ENCODE measurements around the gene GUK1.
"Not testable (repeated sequence)": the region's sequence is repeated elsewhere in the genome, so short reads cannot be mapped to it uniquely, and the experiment has no call there.

Gene GUK1

GRCh38 chr1:228104526-228105269, 35.4 kb upstream of the GUK1 start:
- in situ Hi-C loops (cut with MboI; ENCODE audit: low sequenced_read_pairs), result no loop called here

- in situ Hi-C loops (cut with MboI; ENCODE audit: low sequenced_read_pairs), result no loop called here
These were observed 34.6 kb upstream of the GUK1 start for GRCh38 chr1:228105270-228105995.

- in situ Hi-C loops (cut with MboI; ENCODE audit: low sequenced_read_pairs), result no loop called here
These were observed 33.9 kb upstream of the GUK1 start for GRCh38 chr1:228105996-228106799.

GRCh38 chr1:228106800-228107054, 33.4 kb upstream of the GUK1 start:
- in situ Hi-C loops (cut with MboI; ENCODE audit: low sequenced_read_pairs), result no loop called here

- in situ Hi-C loops (cut with MboI; ENCODE audit: low sequenced_read_pairs), result no loop called here
These were observed 32.4 kb upstream of the GUK1 start for GRCh38 chr1:228107636-228108035.

GRCh38 chr1:228108055-228108690, 31.9 kb upstream of the GUK1 start:
- in situ Hi-C loops (cut with MboI; ENCODE audit: low sequenced_read_pairs), result no loop called here

- in situ Hi-C loops (cut with MboI; ENCODE audit: low sequenced_read_pairs), result no loop called here
These were observed 31.4 kb upstream of the GUK1 start for GRCh38 chr1:228108742-228109072.

GRCh38 chr1:228109073-228109961, 30.8 kb upstream of the GUK1 start, which contains the start of gene MRPL55:
MRPL55 (minus strand) TSS chr1:228109299; CDS start chr1:228108260, 1,039 bp downstream.
- in situ Hi-C loops (cut with MboI; ENCODE audit: low sequenced_read_pairs), result no loop called here

GRCh38 chr1:228109962-228110488, 30.1 kb upstream of the GUK1 start:
- in situ Hi-C loops (cut with MboI; ENCODE audit: low sequenced_read_pairs), result no loop called here

- in situ Hi-C loops (cut with MboI; ENCODE audit: low sequenced_read_pairs), result no loop called here
These were observed 29.5 kb upstream of the GUK1 start for GRCh38 chr1:228110556-228110955.

- in situ Hi-C loops (cut with MboI; ENCODE audit: low sequenced_read_pairs), result not testable (repeated sequence)
These were observed 28.8 kb upstream of the GUK1 start for GRCh38 chr1:228111315-228111714.

GRCh38 chr1:228112167-228112566, 27.9 kb upstream of the GUK1 start:
- in situ Hi-C loops (cut with MboI; ENCODE audit: low sequenced_read_pairs), result no loop called here

- in situ Hi-C loops (cut with MboI; ENCODE audit: low sequenced_read_pairs), result no loop called here
These were observed 27.5 kb upstream of the GUK1 start for GRCh38 chr1:228112617-228113016.

- in situ Hi-C loops (cut with MboI; ENCODE audit: low sequenced_read_pairs), result no loop called here
These were observed 25.3 kb upstream of the GUK1 start for GRCh38 chr1:228114827-228115226.

- in situ Hi-C loops (cut with MboI; ENCODE audit: low sequenced_read_pairs), result no loop called here
These were observed 22.7 kb upstream of the GUK1 start for GRCh38 chr1:228117335-228117734.

- in situ Hi-C loops (cut with MboI; ENCODE audit: low sequenced_read_pairs), result no loop called here
These were observed 22.0 kb upstream of the GUK1 start for GRCh38 chr1:228118040-228118439.

- in situ Hi-C loops (cut with MboI; ENCODE audit: low sequenced_read_pairs), result no loop called here
These were observed 19.7 kb upstream of the GUK1 start for GRCh38 chr1:228120351-228120750.

GRCh38 chr1:228120857-228121489, 19.1 kb upstream of the GUK1 start:
- in situ Hi-C loops (cut with MboI; ENCODE audit: low sequenced_read_pairs), result no loop called here

GRCh38 chr1:228122921-228123441, 17.1 kb upstream of the GUK1 start:
- in situ Hi-C loops (cut with MboI; ENCODE audit: low sequenced_read_pairs), result no loop called here
